NCI-H2107 (cell line): ENCODE results near the gene OR4D2.
A peak's percentile ranks its signal among the peaks of the same experiment; 100 is the strongest.

ENCODE experiments used
- DNase-seq: peaks from one replicate; lab custom pipeline; 2025; lab: John Stamatoyannopoulos, UW

Gene OR4D2

DNA sequence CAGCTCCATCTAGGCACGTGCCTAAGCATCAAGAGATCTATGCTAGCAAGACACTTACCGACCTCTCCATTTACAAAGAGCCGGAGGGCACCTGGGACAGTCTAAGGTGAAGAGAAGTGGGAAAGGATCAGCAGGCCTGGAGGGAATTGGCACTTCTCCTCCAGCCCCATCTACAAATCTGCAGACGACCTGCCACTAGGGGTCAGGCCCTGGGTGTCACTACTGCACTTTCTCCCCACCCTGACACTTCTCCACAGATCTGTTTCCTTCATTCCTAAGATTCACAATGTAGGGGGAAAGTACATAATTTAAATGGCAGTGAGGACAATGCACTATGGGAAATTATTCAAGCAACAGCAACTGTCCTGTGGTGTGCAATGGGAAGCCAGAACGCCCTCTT lies 44.1 kb downstream of the OR4D2 start:
- DNase-seq: no peak

DNA sequence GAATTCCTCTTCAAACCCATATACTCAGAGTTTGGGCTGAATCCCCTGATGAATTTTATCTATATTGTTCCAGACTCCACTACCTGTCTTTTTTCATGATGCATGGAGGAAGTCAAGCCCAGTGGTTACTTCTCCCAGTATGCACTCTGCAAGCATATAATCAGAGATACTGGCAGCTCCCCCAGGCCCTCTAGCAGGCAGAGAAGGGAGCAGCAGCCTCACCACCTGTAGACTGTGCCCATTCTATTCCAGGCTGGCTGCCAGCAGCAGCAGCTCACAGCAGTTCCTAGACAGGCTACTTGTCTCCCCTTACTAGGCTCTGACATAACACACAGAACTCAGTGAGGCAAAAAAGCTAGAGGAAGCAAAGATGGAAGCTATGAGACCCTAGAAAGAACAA lies 48.9 kb downstream of the OR4D2 start:
- DNase-seq: no peak

DNA sequence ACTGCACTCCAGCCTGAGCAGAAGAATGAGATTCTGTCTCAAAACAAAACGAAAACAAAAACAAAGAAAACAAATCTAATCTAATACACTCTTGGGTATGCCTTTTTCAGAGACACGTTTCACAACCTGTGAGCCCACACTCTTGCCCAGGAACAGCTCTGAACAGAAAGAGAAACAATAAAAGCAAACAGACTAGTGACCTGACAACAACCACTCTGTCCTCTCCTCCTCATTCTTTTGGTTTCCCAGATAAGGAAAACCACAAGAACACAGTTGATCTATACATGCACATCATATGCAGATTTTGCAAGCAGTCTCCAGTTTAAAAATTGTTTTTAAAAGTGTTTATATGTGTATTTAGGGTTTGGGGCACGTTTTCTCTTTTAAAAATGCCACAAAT lies 51.0 kb downstream of the OR4D2 start:
- no peak for DNase-seq

DNA sequence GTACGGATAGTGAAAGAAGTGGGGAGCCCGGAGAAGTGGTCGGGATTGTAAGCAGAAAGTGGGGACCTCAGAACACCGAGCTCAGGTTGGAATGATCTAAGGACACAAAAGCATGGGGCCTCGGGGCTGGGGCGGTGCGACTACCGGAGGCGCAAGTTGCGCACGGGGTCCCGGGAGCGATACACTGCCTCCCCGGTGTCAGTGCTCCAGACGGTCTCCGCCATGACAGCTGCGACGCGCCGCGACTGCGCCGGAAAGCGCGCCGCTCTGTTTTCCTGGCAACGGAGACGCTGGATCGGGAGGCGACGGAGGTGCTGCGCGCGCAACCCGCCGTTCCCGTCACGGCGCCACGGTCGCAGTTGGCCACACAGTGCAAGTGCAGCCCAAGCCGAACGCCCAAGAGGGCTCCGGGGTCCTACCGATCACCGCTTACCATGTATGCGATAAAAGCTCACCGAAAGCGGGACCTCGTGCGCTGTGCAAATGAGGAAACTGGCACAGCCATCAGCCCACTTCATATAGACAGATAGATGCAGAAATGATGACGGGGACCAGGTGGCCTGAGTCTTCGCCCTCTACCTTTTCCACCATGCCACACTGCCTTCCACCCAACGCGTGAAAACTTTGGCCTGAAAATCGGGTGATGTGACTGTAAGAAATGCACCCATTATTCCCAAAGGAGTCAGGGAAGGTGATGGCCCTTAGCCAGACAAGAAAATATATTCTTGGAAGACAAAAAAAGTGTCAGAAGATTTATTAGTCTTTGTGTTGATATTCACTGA lies 52.4 kb downstream of the OR4D2 start, which contains the start of gene MKS1:
Gene MKS1 (minus strand): TSS at position 249 of the 782 bp plus-strand sequence. CDS start 25 bp downstream, at position 224.
- DNase-seq: peak; percentile 81

DNA sequence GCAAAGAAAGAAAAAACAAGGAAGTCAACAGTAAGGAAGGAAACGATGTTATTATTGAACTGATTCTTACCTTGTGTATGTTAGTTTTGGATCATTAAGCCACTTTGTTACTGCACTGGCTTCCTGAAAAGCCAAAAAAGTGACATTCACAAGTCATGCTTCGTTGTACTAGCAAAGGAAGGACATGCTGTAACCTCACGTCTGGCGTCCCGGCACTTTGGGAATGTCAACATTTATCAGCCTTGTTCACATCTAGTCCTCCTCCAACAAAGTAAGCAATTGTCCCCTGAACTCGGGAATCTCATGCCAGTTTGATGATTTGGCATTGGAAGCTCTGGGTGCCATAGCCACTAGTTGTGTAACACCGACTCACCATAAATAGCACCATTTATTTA lies 53.0 kb downstream of the OR4D2 start:
- no peak for DNase-seq
